HepG2 (cell line): ENCODE results near the gene ALMS1. TPM values are rescaled to one million over a fixed set of nuclear protein-coding genes. Genes with fewer than 3 reads are reported as not detected.

Experiments
- ESRRA ChIP-seq: sonication (generic); formaldehyde crosslinking; IDR thresholded peaks from 2 replicates; pipeline ENCODE4 v1.5.1; 2020; ENCODE audit warnings: mild to moderate bottlenecking, low read depth, missing genetic modification reagents
- HOXA9 ChIP-seq: sonication (generic); formaldehyde crosslinking; IDR thresholded peaks from 2 replicates; pipeline ENCODE4 v1.8.1; 2022; ENCODE audit warnings: missing genetic modification reagents, mild to moderate bottlenecking, moderate library complexity, borderline replicate concordance
- PCBP1 ChIP-seq: fragments of 200-400 bp; formaldehyde crosslinking; IDR thresholded peaks from 2 replicates; pipeline ENCODE4 v1.6.1; 2017; ENCODE audit warnings: mild to moderate bottlenecking, low read depth, low read length, borderline replicate concordance
- SRY ChIP-seq: sonication (generic); formaldehyde crosslinking; IDR thresholded peaks from 2 replicates; pipeline ENCODE4 v1.8.0; 2022; ENCODE audit warnings: mild to moderate bottlenecking, missing genetic modification reagents
- ZNF501 ChIP-seq: sonication (generic); formaldehyde crosslinking; IDR thresholded peaks from 2 replicates; pipeline ENCODE4 v1.5.1; 2020; ENCODE audit warnings: mild to moderate bottlenecking, moderate library complexity, missing genetic modification reagents
- ZNF546 ChIP-seq: sonication (generic); formaldehyde crosslinking; conservative IDR thresholded peaks from 2 replicates; pipeline ENCODE4 v1.8.1; 2023; ENCODE audit warnings: mild to moderate bottlenecking, missing genetic modification reagents
- polyA plus RNA-seq, 8 experiments: library from polyadenylated mRNA; depleted of rRNA in 3 of 8; stranded (reverse) in 7 of 8; unstranded in 1 of 8; fragments of >200 nt; fragmentation: Illumina TruSeq in 4 of 8; extraction: Trizol in 4 of 8; gene quantifications; 2 replicates each; pipeline versions ENCODE4 v1.2.1 to v1.2.3, GENCODE V29; 2011 to 2016; ENCODE audit warnings: low read depth in 4 of 8, missing spikeins in 1 of 8, mixed read lengths in 1 of 8; ENCODE audit not compliant: insufficient read depth in 1 of 8
- total RNA-seq, 5 experiments: library from RNA; depleted of rRNA; stranded (reverse); fragments of >200 nt; fragmentation: Illumina TruSeq; extraction: Trizol; gene quantifications; 2 replicates each; pipeline ENCODE4 v1.2.3, GENCODE V29; 2016; ENCODE audit warnings: low read depth in 1 of 5
- TF ChIP-seq, protein P1 (sequence below): sonication (generic); formaldehyde crosslinking; IDR thresholded peaks from 2 replicates; pipeline ENCODE4 v1.5.0; 2020; ENCODE audit warnings: mild to moderate bottlenecking, missing genetic modification reagents
- TF ChIP-seq, protein P2 (sequence below), 2 experiments: fragments of 450-650 bp in 1 of 2; sonication (generic) in 1 of 2; formaldehyde crosslinking in 1 of 2; IDR thresholded peaks; 2 replicates each; pipeline versions ENCODE4 v1.6.1 to v1.8.0; 2016 to 2022; ENCODE audit warnings: antibody characterized with exemption in 1 of 2, mild to moderate bottlenecking in 1 of 2, missing genetic modification reagents in 1 of 2
- TF ChIP-seq, protein P3 (sequence below): sonication (generic); formaldehyde crosslinking; IDR thresholded peaks from 2 replicates; pipeline ENCODE4 v1.5.0; 2020; ENCODE audit warnings: missing genetic modification reagents, mild to moderate bottlenecking, borderline replicate concordance
- TF ChIP-seq, protein P4 (sequence below): sonication (generic); formaldehyde crosslinking; IDR thresholded peaks from 2 replicates; pipeline ENCODE4 v1.5.0; 2020; ENCODE audit warnings: mild to moderate bottlenecking, missing genetic modification reagents, borderline replicate concordance

The ALMS1 gene
- total and polyA plus RNA-seq, 2 of the 13 experiments (the other 11 are each of a cell fraction or from before 2014, with no cell fraction given) = 12.9 to 21.2 TPM

DNA sequence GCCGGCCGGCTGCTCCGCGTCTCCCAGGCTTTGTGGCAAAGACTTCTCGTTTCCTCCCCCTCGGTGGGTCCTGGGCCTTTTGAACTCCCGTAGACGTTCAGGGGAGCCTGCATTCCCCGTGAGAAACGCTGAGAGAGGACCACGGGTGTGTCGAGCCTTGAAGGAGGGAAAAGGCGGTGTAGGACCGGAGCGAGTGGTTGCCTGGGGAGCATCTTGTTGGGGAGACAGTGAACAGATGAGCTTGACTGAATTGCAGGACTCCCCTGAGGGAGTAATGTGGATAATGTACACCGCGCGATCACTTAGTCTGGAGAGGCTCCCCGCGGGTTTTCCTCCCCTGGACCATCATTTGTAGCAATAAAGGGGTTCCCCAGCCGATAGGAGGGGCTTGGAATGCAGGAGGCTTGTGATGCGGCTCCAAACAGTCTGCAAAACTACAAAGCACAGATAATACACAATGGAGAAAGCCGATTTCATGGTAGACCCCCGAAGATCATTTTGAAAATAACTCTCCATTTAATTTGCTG, 769 bp downstream of the ALMS1 start (continued):
- TF ChIP-seq, protein P1, sequence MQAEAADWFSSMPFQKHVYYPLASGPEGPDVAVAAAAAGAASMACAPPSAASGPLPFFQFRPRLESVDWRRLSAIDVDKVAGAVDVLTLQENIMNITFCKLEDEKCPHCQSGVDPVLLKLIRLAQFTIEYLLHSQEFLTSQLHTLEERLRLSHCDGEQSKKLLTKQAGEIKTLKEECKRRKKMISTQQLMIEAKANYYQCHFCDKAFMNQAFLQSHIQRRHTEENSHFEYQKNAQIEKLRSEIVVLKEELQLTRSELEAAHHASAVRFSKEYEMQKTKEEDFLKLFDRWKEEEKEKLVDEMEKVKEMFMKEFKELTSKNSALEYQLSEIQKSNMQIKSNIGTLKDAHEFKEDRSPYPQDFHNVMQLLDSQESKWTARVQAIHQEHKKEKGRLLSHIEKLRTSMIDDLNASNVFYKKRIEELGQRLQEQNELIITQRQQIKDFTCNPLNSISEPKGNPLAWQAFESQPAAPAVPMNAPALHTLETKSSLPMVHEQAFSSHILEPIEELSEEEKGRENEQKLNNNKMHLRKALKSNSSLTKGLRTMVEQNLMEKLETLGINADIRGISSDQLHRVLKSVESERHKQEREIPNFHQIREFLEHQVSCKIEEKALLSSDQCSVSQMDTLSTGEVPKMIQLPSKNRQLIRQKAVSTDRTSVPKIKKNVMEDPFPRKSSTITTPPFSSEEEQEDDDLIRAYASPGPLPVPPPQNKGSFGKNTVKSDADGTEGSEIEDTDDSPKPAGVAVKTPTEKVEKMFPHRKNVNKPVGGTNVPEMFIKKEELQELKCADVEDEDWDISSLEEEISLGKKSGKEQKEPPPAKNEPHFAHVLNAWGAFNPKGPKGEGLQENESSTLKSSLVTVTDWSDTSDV (CRISPR knock-in tag) = peak; percentile 23; the same call in 1 of the 2 replicates
- TF ChIP-seq SRY (CRISPR knock-in tag) (0 out of 2 replicates have a peak, but pooled peaks have one; percentile 29), ZNF501 (peak; percentile 53; the same call in 1 of the 2 replicates), ESRRA (CRISPR knock-in tag) (0 out of 2 replicates have a peak, but pooled peaks have one; percentile 6), ZNF546 (CRISPR knock-in tag) (0 out of 2 replicates have a peak, but pooled peaks have one; percentile 8), PCBP1 (no peak), HOXA9 (CRISPR knock-in tag) (peak; percentile 44; the same call in 1 of the 2 replicates)
- TF ChIP-seq, protein P2, sequence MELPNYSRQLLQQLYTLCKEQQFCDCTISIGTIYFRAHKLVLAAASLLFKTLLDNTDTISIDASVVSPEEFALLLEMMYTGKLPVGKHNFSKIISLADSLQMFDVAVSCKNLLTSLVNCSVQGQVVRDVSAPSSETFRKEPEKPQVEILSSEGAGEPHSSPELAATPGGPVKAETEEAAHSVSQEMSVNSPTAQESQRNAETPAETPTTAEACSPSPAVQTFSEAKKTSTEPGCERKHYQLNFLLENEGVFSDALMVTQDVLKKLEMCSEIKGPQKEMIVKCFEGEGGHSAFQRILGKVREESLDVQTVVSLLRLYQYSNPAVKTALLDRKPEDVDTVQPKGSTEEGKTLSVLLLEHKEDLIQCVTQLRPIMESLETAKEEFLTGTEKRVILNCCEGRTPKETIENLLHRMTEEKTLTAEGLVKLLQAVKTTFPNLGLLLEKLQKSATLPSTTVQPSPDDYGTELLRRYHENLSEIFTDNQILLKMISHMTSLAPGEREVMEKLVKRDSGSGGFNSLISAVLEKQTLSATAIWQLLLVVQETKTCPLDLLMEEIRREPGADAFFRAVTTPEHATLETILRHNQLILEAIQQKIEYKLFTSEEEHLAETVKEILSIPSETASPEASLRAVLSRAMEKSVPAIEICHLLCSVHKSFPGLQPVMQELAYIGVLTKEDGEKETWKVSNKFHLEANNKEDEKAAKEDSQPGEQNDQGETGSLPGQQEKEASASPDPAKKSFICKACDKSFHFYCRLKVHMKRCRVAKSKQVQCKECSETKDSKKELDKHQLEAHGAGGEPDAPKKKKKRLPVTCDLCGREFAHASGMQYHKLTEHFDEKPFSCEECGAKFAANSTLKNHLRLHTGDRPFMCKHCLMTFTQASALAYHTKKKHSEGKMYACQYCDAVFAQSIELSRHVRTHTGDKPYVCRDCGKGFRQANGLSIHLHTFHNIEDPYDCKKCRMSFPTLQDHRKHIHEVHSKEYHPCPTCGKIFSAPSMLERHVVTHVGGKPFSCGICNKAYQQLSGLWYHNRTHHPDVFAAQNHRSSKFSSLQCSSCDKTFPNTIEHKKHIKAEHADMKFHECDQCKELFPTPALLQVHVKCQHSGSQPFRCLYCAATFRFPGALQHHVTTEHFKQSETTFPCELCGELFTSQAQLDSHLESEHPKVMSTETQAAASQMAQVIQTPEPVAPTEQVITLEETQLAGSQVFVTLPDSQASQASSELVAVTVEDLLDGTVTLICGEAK (IDR thresholded peaks at IDR 0.05) = no peak
- TF ChIP-seq, protein P2 (CRISPR knock-in tag; IDR thresholded peaks at IDR 0.05) = 0 out of 2 replicates have a peak, but pooled peaks have one; percentile 28
- TF ChIP-seq, protein P3, sequence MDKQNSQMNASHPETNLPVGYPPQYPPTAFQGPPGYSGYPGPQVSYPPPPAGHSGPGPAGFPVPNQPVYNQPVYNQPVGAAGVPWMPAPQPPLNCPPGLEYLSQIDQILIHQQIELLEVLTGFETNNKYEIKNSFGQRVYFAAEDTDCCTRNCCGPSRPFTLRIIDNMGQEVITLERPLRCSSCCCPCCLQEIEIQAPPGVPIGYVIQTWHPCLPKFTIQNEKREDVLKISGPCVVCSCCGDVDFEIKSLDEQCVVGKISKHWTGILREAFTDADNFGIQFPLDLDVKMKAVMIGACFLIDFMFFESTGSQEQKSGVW (CRISPR knock-in tag) = 0 out of 2 replicates have a peak, but pooled peaks have one; percentile 11
- TF ChIP-seq, protein P4, sequence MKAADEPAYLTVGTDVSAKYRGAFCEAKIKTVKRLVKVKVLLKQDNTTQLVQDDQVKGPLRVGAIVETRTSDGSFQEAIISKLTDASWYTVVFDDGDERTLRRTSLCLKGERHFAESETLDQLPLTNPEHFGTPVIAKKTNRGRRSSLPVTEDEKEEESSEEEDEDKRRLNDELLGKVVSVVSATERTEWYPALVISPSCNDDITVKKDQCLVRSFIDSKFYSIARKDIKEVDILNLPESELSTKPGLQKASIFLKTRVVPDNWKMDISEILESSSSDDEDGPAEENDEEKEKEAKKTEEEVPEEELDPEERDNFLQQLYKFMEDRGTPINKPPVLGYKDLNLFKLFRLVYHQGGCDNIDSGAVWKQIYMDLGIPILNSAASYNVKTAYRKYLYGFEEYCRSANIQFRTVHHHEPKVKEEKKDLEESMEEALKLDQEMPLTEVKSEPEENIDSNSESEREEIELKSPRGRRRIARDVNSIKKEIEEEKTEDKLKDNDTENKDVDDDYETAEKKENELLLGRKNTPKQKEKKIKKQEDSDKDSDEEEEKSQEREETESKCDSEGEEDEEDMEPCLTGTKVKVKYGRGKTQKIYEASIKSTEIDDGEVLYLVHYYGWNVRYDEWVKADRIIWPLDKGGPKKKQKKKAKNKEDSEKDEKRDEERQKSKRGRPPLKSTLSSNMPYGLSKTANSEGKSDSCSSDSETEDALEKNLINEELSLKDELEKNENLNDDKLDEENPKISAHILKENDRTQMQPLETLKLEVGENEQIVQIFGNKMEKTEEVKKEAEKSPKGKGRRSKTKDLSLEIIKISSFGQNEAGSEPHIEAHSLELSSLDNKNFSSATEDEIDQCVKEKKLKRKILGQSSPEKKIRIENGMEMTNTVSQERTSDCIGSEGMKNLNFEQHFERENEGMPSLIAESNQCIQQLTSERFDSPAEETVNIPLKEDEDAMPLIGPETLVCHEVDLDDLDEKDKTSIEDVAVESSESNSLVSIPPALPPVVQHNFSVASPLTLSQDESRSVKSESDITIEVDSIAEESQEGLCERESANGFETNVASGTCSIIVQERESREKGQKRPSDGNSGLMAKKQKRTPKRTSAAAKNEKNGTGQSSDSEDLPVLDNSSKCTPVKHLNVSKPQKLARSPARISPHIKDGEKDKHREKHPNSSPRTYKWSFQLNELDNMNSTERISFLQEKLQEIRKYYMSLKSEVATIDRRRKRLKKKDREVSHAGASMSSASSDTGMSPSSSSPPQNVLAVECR (CRISPR knock-in tag) = 0 out of 2 replicates have a peak, but pooled peaks have one; percentile 33
